Sigmoid colon (tissue), 7 donors: Measurements from ENCODE around the gene GPR55. TPM values are rescaled to one million over a fixed set of nuclear protein-coding genes. Genes with fewer than 3 reads are reported as not detected.

Source experiments
- DNase-seq: peaks from one replicate; pipeline ENCODE4 v3.0.0-alpha.2; 2019
- H3K27ac ChIP-seq, 4 donors: fragments of 200-600 bp; sonication (generic); one replicate each; pipeline ENCODE4 v1.5.1; 2016 to 2019; ENCODE audit warnings: mild to moderate bottlenecking in 1 of 4
- H3K27me3 ChIP-seq, 3 donors: fragments of 200-600 bp; sonication (generic); one replicate each; pipeline ENCODE4 v1.5.1; 2019; ENCODE audit warnings: mild to moderate bottlenecking in 1 of 3
- H3K36me3 ChIP-seq, 4 donors: fragments of 200-600 bp; sonication (generic); one replicate each; pipeline ENCODE4 v1.5.1; 2016 to 2019
- H3K4me1 ChIP-seq, 4 donors: fragments of 200-600 bp; sonication (generic); one replicate each; pipeline ENCODE4 v1.5.1; 2017 to 2019
- H3K4me3 ChIP-seq, 4 donors: fragments of 200-600 bp; sonication (generic); one replicate each; pipeline ENCODE4 v1.5.1; 2017 to 2019; ENCODE audit warnings: mild to moderate bottlenecking in 2 of 4, moderate library complexity in 1 of 4
- H3K9me3 ChIP-seq, 4 donors: fragments of 200-600 bp in 3 of 4; sonication (generic) in 3 of 4; one replicate each; pipeline versions ENCODE4 v1.5.1 to v1.6.1; 2013 to 2019
- EP300 ChIP-seq, 4 donors: sonication (generic); formaldehyde crosslinking; IDR thresholded peaks; one replicate each; pipeline ENCODE4 v1.6.1; 2017; ENCODE audit warnings: antibody characterized with exemption in 4 of 4
- POLR2A ChIP-seq, 2 donors: fragments of 450-650 bp; IDR thresholded peaks; one replicate each; pipeline ENCODE4 v1.6.1; 2016; ENCODE audit warnings: antibody characterized with exemption in 2 of 2, mild to moderate bottlenecking in 2 of 2, moderate library complexity in 2 of 2
- POLR2AphosphoS5 ChIP-seq, 4 donors: sonication (generic); formaldehyde crosslinking; IDR thresholded peaks; one replicate each; pipeline ENCODE4 v1.6.1; 2017; ENCODE audit warnings: antibody characterized with exemption in 4 of 4
- WGBS, 2 donors: extraction: QIAGEN DNeasy Blood & Tissue Kit; methylation state at CpG; one replicate each; pipeline ENCODE4 v1.1.7; 2013; 5-methylcytosine and 5-hydroxymethylcytosine counted together
- intact Hi-C: fragments of 100-400 bp; cut with DNase I; formaldehyde crosslinking; loops from one replicate; pipeline ENCODE4 v1.15.1; 2023
- polyA plus RNA-seq, 3 donors: library from polyadenylated mRNA; stranded (reverse); fragments of 200-250 nt; gene quantifications; one replicate each; pipeline ENCODE4 v1.2.3, GENCODE V29; 2013
- total RNA-seq, 4 donors: library from RNA; depleted of rRNA; stranded (reverse); fragments of >200 nt; gene quantifications; one replicate each; pipeline ENCODE4 v1.1.0, GENCODE V29; 2016
- TF ChIP-seq, protein P1 (sequence below), 4 experiments: fragments of 450-650 bp in 3 of 4; fragments of 200-600 bp in 1 of 4; IDR thresholded peaks; one replicate each; pipeline ENCODE4 v1.5.1; 2016 to 2019; ENCODE audit warnings: antibody characterized with exemption in 4 of 4, mild to moderate bottlenecking in 3 of 4, moderate library complexity in 2 of 4
- donor health status: healthy with polysubstance abuse.
- donor health status: Bipolar disorder and iron deficiency.
- donor health status: healthy.

The GPR55 gene
- total and polyA plus RNA-seq, 7 donors = 0.23 to 1.4 TPM; not detected in 5

DNA sequence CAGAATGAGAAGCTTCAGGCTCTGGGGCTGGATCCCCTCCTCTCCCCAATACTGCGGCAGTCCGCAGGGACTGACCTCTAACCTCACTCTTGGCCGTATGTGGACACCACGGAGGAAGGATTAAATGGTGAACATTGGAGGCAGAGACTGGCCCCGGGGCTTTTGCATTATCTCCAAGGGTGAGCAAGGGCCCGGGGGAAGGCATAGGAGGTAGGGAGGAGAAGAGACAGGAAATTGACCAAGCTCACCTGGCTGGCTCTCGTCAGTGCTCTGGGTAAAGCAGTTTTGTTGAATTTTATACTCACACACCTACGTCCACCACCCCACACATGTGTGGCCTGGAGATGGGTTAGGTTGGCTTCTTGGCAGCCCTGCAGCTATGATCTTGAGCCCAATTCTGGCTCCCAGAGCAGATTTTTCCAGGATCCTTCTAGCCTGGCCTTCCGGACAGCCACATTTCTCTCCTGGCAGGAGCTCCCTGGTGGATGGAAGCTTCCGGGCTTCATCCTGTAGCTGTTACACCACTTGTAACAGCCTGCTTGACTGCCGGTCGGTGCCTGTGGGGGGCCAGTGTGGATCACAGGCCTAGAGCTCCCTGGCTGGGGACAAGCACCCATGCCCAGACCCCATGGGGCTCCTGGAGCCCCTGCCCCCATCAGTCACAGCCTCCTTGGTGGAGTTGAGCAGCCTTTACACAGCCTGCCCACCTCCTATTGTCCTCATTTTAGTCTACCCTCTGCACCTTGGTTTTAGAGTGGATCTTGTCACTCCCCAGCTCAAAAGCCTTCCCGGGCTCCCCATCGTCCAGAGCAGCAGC lies 52.7 kb downstream of the GPR55 start:
- no peak for TF ChIP-seq POLR2AphosphoS5 (IDR thresholded peaks at IDR 0.05)
- TF ChIP-seq POLR2A (IDR thresholded peaks at IDR 0.05) = no peak
- no peak for DNase-seq
- 48 to 77% methylated on average over 14 of the region's 14 CpGs for WGBS, 2 donors
- Histone ChIP-seq H3K9me3 (no peaks in the 10 kb centered on the region), H3K4me1 (peaks cover 0 to 73% (median 64%) of the 10 kb centered on the region in 4 donors), H3K4me3 (no peak overlapping the region), H3K36me3 (peaks cover 12 to 27% (median 23%) of the 10 kb centered on the region in 4 donors), H3K27ac (peak overlapping the region; percentile 71 to 88 (median 82)), H3K27me3 (no peaks in the 10 kb centered on the region)
- intact Hi-C loops = no loop called here

DNA sequence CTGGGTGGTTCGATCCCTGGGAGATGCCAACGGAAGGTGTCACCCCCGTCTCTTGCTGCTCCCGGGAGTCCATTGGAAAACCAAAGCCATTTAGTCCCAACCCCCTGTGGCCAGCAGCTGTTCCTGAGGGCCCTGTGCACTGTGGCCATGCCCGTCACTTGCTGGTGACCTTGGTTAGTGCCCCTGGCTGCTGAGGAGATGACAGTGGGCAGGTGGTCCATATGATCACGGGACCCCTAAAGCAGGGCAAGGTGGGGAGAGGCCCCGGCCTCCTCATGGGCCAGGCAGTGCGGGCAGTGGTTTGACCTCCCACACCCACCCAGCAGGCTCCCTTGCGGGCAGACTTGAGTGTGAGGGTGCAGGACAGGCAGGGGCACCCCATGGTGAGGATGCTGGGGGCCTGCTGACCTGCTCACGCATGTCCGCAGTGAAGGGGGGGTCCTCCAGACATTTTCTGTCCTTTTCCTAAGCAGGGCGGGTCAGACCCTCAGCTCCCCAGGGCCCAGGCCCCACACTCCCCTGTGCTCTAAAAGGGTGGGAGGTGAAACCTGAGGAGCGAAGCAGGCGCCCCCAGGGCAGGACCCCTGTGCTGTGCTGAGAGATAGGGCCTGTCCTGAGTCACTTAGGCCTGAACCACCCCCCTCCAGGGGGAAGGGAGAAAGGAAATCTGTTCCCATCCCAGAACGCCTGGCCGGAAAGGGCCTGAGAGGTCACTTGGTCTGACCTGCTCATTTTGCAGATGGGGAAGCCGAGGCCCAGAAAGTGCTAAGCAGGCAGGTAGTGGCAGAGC lies 53.5 kb downstream of the GPR55 start:
- Histone ChIP-seq H3K27ac (peak overlapping the region; percentile 71 to 88 (median 82)), H3K9me3 (no peaks in the 10 kb centered on the region), H3K4me3 (peak overlapping the region in 1 of 4 donors; percentile 9), H3K4me1 (peaks cover 0 to 81% (median 72%) of the 10 kb centered on the region in 4 donors), H3K27me3 (no peaks in the 10 kb centered on the region), H3K36me3 (peaks cover 4 to 19% (median 15%) of the 10 kb centered on the region in 4 donors)
- 73 to 77% methylated on average over 17 of the region's 17 CpGs for WGBS, 2 donors
- no peak for TF ChIP-seq EP300 (IDR thresholded peaks at IDR 0.05)
- TF ChIP-seq, protein P1, sequence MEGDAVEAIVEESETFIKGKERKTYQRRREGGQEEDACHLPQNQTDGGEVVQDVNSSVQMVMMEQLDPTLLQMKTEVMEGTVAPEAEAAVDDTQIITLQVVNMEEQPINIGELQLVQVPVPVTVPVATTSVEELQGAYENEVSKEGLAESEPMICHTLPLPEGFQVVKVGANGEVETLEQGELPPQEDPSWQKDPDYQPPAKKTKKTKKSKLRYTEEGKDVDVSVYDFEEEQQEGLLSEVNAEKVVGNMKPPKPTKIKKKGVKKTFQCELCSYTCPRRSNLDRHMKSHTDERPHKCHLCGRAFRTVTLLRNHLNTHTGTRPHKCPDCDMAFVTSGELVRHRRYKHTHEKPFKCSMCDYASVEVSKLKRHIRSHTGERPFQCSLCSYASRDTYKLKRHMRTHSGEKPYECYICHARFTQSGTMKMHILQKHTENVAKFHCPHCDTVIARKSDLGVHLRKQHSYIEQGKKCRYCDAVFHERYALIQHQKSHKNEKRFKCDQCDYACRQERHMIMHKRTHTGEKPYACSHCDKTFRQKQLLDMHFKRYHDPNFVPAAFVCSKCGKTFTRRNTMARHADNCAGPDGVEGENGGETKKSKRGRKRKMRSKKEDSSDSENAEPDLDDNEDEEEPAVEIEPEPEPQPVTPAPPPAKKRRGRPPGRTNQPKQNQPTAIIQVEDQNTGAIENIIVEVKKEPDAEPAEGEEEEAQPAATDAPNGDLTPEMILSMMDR (IDR thresholded peaks at IDR 0.05) = no peak
- TF ChIP-seq POLR2AphosphoS5 (IDR thresholded peaks at IDR 0.05) = no peak
- TF ChIP-seq POLR2A (IDR thresholded peaks at IDR 0.05) = no peak
- DNase-seq = no peak
- intact Hi-C loops = no loop called here

DNA sequence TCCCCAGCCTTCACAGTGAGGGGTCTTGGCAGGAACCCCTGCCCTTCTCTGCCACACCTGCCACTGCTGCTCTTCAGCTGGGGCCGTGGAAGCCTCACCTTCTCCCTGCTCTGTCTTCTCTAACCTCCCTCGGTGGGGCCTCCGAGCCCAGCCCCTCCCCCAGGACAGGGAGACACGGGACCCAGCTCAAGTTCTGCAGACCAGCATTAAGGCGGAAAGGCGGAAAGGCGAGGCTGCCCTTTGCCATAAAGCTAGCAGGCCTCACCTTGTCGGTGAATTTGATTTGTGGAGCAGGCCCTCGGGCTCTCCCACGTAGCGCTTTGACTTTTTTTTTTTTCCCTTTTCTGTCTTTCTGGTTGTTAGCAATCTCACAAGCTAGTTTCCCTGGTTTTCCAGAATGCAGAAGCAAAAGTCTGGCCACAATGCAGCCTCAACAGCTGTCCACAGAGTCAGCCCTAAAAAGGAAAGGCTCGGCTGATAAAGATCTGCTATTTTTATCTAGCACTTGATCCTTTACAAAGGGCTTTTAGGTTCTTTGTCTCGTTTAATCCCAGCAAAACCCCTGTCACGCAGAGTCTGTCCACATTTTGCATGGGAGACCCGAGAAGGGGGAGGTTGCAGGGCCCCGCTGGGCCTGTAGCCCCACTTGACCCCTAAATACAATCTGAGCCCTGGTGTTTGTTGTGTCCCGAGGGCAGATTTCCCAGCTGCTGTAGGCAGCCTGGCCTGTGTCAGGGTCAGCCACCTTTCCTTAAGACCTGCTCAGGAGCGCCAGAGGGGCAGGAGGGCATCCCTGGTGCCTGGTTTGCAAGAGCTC lies 54.3 kb downstream of the GPR55 start:
- peaks cover 0 to 11% (median 7%) of the 10 kb centered on the region in 4 donors for H3K36me3 ChIP-seq
- H3K27ac ChIP-seq = peak overlapping the region; percentile 71 to 88 (median 82)
- intact Hi-C loops = no loop called here
- H3K4me1 ChIP-seq = peaks cover 0 to 89% (median 80%) of the 10 kb centered on the region in 4 donors
- no peaks in the 10 kb centered on the region for H3K27me3 ChIP-seq
- H3K9me3 ChIP-seq = no peaks in the 10 kb centered on the region
- H3K4me3 ChIP-seq = peak overlapping the region in 1 of 4 donors; percentile 9
- no peak for DNase-seq
- WGBS, 2 donors = 16 to 34% methylated on average over 18 of the region's 18 CpGs
- TF ChIP-seq, protein P1 (IDR thresholded peaks at IDR 0.05) = no peak
- TF ChIP-seq EP300 (IDR thresholded peaks at IDR 0.05) = no peak
- no peak for TF ChIP-seq POLR2AphosphoS5 (IDR thresholded peaks at IDR 0.05)

DNA sequence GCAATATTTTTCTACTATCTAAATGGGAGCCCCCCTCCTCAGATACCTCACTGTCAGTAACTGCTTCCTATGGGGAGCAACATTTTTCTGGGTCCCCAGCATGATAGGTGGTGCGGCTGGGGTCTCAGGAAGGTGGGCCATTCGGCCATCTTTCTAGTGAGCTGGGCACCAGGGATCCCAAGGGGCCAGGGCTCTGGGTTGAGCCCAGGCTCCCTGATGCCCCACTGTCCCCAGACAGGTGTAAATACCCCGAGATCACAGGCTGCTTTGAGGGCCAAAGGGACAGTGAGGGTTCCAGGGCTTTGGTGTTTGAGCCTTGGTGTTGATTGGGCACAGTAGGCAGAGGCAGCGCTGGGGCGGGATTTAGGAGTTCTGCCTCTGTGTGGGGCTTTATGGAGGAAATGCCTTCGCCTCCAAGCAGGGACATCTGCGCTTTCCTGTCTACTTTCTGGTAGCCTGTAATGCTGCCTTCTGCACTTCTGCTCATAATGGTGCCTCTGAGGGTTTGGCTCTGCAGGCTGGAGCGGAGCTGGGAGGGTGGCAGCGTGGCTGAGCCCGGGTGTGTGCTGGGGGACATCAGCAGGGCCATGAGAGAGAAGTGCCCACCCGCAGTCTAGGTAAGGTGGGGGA lies 55.0 kb downstream of the GPR55 start:
- Histone ChIP-seq H3K9me3 (no peaks in the 10 kb centered on the region), H3K4me3 (peak overlapping the region in 1 of 4 donors; percentile 9), H3K27me3 (no peaks in the 10 kb centered on the region), H3K36me3 (peaks cover 0 to 5% (median under 1%) of the 10 kb centered on the region in 4 donors), H3K27ac (peak overlapping the region; percentile 71 to 88 (median 82)), H3K4me1 (peaks cover 0 to 96% (median 85%) of the 10 kb centered on the region in 4 donors)
- intact Hi-C loops = loop anchor here (5.0 kb wide), 2 partner anchors 42 to 158 kb away; partner anchors contain the start of gene CAB39
- TF ChIP-seq, protein P1 (IDR thresholded peaks at IDR 0.05) = no peak
- TF ChIP-seq POLR2AphosphoS5 (IDR thresholded peaks at IDR 0.05) (no peak), POLR2A (IDR thresholded peaks at IDR 0.05) (no peak), EP300 (IDR thresholded peaks at IDR 0.05) (no peak)
- 23 to 50% methylated on average over 11 of the region's 11 CpGs for WGBS, 2 donors
- no peak for DNase-seq
